ENCODE data around the gene HOXC4. TPM values are rescaled to one million over a fixed set of nuclear protein-coding genes. Genes with fewer than 3 reads are reported as not detected.

The HOXC4 gene
- total RNA-seq, 1 experiment from 2014 or later, result not detected

- H3K4me3 Mint-ChIP-seq, result no peak overlapping the region
- Histone ChIP-seq H2BK12ac (ENCODE audit: insufficient read length, low read depth, low read length) (no peak overlapping the region), H3K4me1 (ENCODE audit: insufficient read depth, low read length) (no peaks in the 10 kb centered on the region), H3K9me3 (ENCODE audit: control insufficient read depth, low read depth, low read length) (no peaks in the 10 kb centered on the region), H3K79me2 (ENCODE audit: insufficient read depth, low read length) (no peaks in the 10 kb centered on the region), H3K79me1 (ENCODE audit: insufficient read depth, low read depth, low read length, poor library complexity, severe bottlenecking) (no peaks in the 10 kb centered on the region), H4K8ac (replicated peaks; ENCODE audit: insufficient read length, low read depth, low read length) (no peak overlapping the region), H2AK5ac (ENCODE audit: insufficient read length, low read length) (no peak overlapping the region), H2BK120ac (ENCODE audit: low read depth, low read length, poor library complexity, severe bottlenecking) (no peak overlapping the region), H2BK15ac (ENCODE audit: low read depth, low read length) (no peak overlapping the region), H4K5ac (ENCODE audit: insufficient read length, low read depth, low read length) (no peak overlapping the region), H3K27ac (ENCODE audit: insufficient read length, low read depth, low read length) (no peak overlapping the region), H3K23me2 (ENCODE audit: insufficient read length, low read depth, low read length, poor library complexity, severe bottlenecking) (no peaks in the 10 kb centered on the region), H4K20me1 (ENCODE audit: control insufficient read depth, insufficient read depth, insufficient read length) (no peaks in the 10 kb centered on the region), H3K4me2 (ENCODE audit: insufficient read depth, insufficient read length, low read length) (no peak overlapping the region), H2BK5ac (ENCODE audit: insufficient read length, low read length) (no peak overlapping the region), H3K4ac (ENCODE audit: low read depth, low read length) (no peak overlapping the region), H4K91ac (ENCODE audit: insufficient read length, low read depth, low read length) (no peak overlapping the region), H3K9ac (ENCODE audit: extremely low read depth, insufficient read length, low read length) (no peak overlapping the region), H3K14ac (ENCODE audit: insufficient read depth, low read length) (no peak overlapping the region), H3K27me3 (ENCODE audit: insufficient read depth, low read length) (peaks cover 97% of the 10 kb centered on the region), H2AFZ (ENCODE audit: low read length) (no peak overlapping the region), H3T11ph (ENCODE audit: low read length) (no peak overlapping the region), H3K18ac (ENCODE audit: insufficient read length, low read depth, low read length) (no peak overlapping the region), H3K23ac (ENCODE audit: insufficient read length, low read depth, low read length) (no peak overlapping the region), H2BK20ac (ENCODE audit: low read depth, low read length, poor library complexity, severe bottlenecking) (no peak overlapping the region), H3K56ac (ENCODE audit: insufficient read length, low read depth, low read length) (no peak overlapping the region)
- no peak for DNase-seq
- WGBS (ENCODE audit: extremely low coverage, insufficient read length, low lambda C conversion rate), result no CpG with 5 or more reads among the region's 16 CpGs
- H3K27me3 Mint-ChIP-seq (ENCODE audit: low read depth), result peaks cover 99% of the 10 kb centered on the region
- H3K9me3 Mint-ChIP-seq, result peaks cover 2 to 9% of the 10 kb centered on the region in 2 experiments; a peak in 2 of 5 replicates
- H3K27ac Mint-ChIP-seq, result no peak overlapping the region
- TF ChIP-seq CTCF (conservative IDR thresholded peaks at IDR 0.05), result no peak
- peaks cover 17 to 25% of the 10 kb centered on the region in 2 experiments for H3K4me1 Mint-ChIP-seq
- peaks cover 0 to 6% (median 0%) of the 10 kb centered on the region in 3 experiments; a peak in 2 of 7 replicates for H3K36me3 Mint-ChIP-seq (ENCODE audit: insufficient read depth in 1 of 3, low read depth in 3 of 3)
These were observed 22.2 kb upstream of the HOXC4 start for GRCh38 chr12:54031480-54031879.

All from H9 (cell line).